Stimulated activated CD8-positive, alpha-beta memory T cell treated with anti-CD3 and anti-CD28 coated beads, Interleukin-7, amount 100 ng/mL, for 4 hours (primary cell): ENCODE measurements around the gene CTSH.
"Not testable (repeated sequence)": the region's sequence is repeated elsewhere in the genome, so short reads cannot be mapped to it uniquely, and the experiment has no call there.

Source experiments
- DNase-seq, 2 donors: peaks; one replicate each; pipeline ENCODE4 v3.0.0-alpha.2; 2020; ENCODE audit warnings: low read depth in 2 of 2

Gene CTSH

GRCh38 chr15:78921940-78922339, 22.9 kb downstream of the CTSH start:
- no peak for DNase-seq

- DNase-seq = no peak
Observed at GRCh38 chr15:78921517-78921916, 23.3 kb downstream of the CTSH start.

GRCh38 chr15:78917888-78918287, 27.0 kb downstream of the CTSH start:
- no peak for DNase-seq

- DNase-seq = no peak
Observed at GRCh38 chr15:78916088-78916487, 28.8 kb downstream of the CTSH start.

- no peak for DNase-seq
Observed at GRCh38 chr15:78915341-78916087, 29.3 kb downstream of the CTSH start.

- no peak for DNase-seq
Observed at GRCh38 chr15:78914027-78914764, 30.6 kb downstream of the CTSH start.

- DNase-seq = no peak
Observed at GRCh38 chr15:78913012-78913411, 31.8 kb downstream of the CTSH start.

GRCh38 chr15:78912316-78912715, 32.5 kb downstream of the CTSH start:
- no peak for DNase-seq

- DNase-seq = no peak
Observed at GRCh38 chr15:78910271-78910670, 34.6 kb downstream of the CTSH start.

GRCh38 chr15:78909791-78910228, 35.0 kb downstream of the CTSH start:
- DNase-seq = no peak

GRCh38 chr15:78909160-78909695, 35.6 kb downstream of the CTSH start:
- no peak for DNase-seq

- no peak for DNase-seq
Observed at GRCh38 chr15:78907577-78907976, 37.3 kb downstream of the CTSH start.

- no peak for DNase-seq
Observed at GRCh38 chr15:78906316-78906620, 38.6 kb downstream of the CTSH start.

GRCh38 chr15:78904599-78905358, 40.1 kb downstream of the CTSH start:
- DNase-seq = no peak

GRCh38 chr15:78902281-78903032, 42.4 kb downstream of the CTSH start:
- not testable (repeated sequence) for DNase-seq

- not testable (repeated sequence) for DNase-seq
Observed at GRCh38 chr15:78900819-78901533, 43.9 kb downstream of the CTSH start.

- DNase-seq = no peak
Observed at GRCh38 chr15:78898540-78898939, 46.3 kb downstream of the CTSH start.

- DNase-seq = no peak
Observed at GRCh38 chr15:78895471-78895870, 49.4 kb downstream of the CTSH start.

- DNase-seq = no peak
Observed at GRCh38 chr15:78893538-78893937, 51.3 kb downstream of the CTSH start.

GRCh38 chr15:78889000-78889399, 55.8 kb downstream of the CTSH start:
- DNase-seq = no peak

GRCh38 chr15:78881681-78882080, 63.2 kb downstream of the CTSH start:
- no peak for DNase-seq
